SK-N-SH treated with all-trans-retinoic acid at 6 μM for 48 hours (cell line): Measurements from ENCODE around the gene ANAPC2.
A peak's percentile ranks its signal among the peaks of the same experiment; 100 is the strongest.

Experiments used
- ATAC-seq: fragments of 200-7000 bp; cut with Tn5 transposase; 3 replicates; pipeline ENCODE4 v1.9.1; 2020; ENCODE audit warnings: mild to moderate bottlenecking, moderate library complexity
- ARNTL ChIP-seq: fragments of 450-650 bp; formaldehyde crosslinking; IDR thresholded peaks from 2 replicates; pipeline ENCODE4 v1.5.0; 2020; ENCODE audit warnings: low read depth, mild to moderate bottlenecking, moderate library complexity, borderline replicate concordance
- BACH2 ChIP-seq: fragments of 250-450 bp; sonication (Bioruptor Pico); IDR thresholded peaks from 2 replicates; pipeline ENCODE4 v1.9.0; 2021; ENCODE audit warnings: mild to moderate bottlenecking, borderline replicate concordance
- CSRNP3 ChIP-seq: fragments of 250-450 bp; sonication (Bioruptor Pico); IDR thresholded peaks from 2 replicates; pipeline ENCODE4 v1.5.1; 2021; ENCODE audit warnings: mild to moderate bottlenecking, moderate library complexity
- ESRRG ChIP-seq: fragments of 250-450 bp; sonication (Bioruptor Pico); IDR thresholded peaks from 2 replicates; pipeline ENCODE4 v1.6.1; 2021; ENCODE audit warnings: mild to moderate bottlenecking
- GLIS3 ChIP-seq: fragments of 250-450 bp; sonication (Bioruptor Pico); IDR thresholded peaks from 2 replicates; pipeline ENCODE4 v1.5.0; 2020; ENCODE audit warnings: mild to moderate bottlenecking, moderate library complexity
- ISL1 ChIP-seq: fragments of 250-450 bp; sonication (Bioruptor Pico); IDR thresholded peaks from 2 replicates; pipeline ENCODE4 v2.1.2; 2022; ENCODE audit warnings: mild to moderate bottlenecking, moderate library complexity
- OSR1 ChIP-seq: fragments of 250-450 bp; sonication (Bioruptor Pico); IDR thresholded peaks from 2 replicates; pipeline ENCODE4 v1.8.0; 2022; ENCODE audit warnings: moderate library complexity, mild to moderate bottlenecking, inconsistent platforms
- PATZ1 ChIP-seq: fragments of 250-450 bp; sonication (Bioruptor Pico); IDR thresholded peaks from 2 replicates; pipeline ENCODE4 v1.8.0; 2020; ENCODE audit warnings: mild to moderate bottlenecking, moderate library complexity, borderline replicate concordance
- POU6F1 ChIP-seq: fragments of 250-450 bp; sonication (Bioruptor Pico); IDR thresholded peaks from 2 replicates; pipeline ENCODE4 v1.8.0; 2021; ENCODE audit warnings: low read depth, mild to moderate bottlenecking, moderate library complexity, borderline replicate concordance
- PPARA ChIP-seq: fragments of 250-450 bp; sonication (Bioruptor Pico); IDR thresholded peaks from 2 replicates; pipeline ENCODE4 v1.5.0; 2020; ENCODE audit warnings: mild to moderate bottlenecking, borderline replicate concordance
- RARB ChIP-seq: fragments of 250-450 bp; sonication (Bioruptor Pico); IDR thresholded peaks from 2 replicates; pipeline ENCODE4 v1.8.0; 2021; ENCODE audit warnings: mild to moderate bottlenecking, moderate library complexity
- SNAI2 ChIP-seq: fragments of 250-450 bp; sonication (Bioruptor Pico); IDR thresholded peaks from 2 replicates; pipeline ENCODE4 v1.5.0; 2020; ENCODE audit warnings: mild to moderate bottlenecking, moderate library complexity
- TSHZ2 ChIP-seq: fragments of 250-450 bp; sonication (Bioruptor Pico); IDR thresholded peaks from 2 replicates; pipeline ENCODE4 v1.5.0; 2020; ENCODE audit warnings: mild to moderate bottlenecking, moderate library complexity
- ZC3H10 ChIP-seq: fragments of 250-450 bp; sonication (Bioruptor Pico); IDR thresholded peaks from 2 replicates; pipeline ENCODE4 v1.5.1; 2021; ENCODE audit warnings: mild to moderate bottlenecking, moderate library complexity
- ZFP3 ChIP-seq: fragments of 250-450 bp; sonication (Bioruptor Pico); IDR thresholded peaks from 2 replicates; pipeline ENCODE4 v1.5.0; 2020; ENCODE audit warnings: mild to moderate bottlenecking, moderate library complexity
- ZFP30 ChIP-seq: fragments of 450-650 bp; formaldehyde crosslinking; IDR thresholded peaks from 2 replicates; pipeline ENCODE4 v1.5.0; 2022; ENCODE audit warnings: mild to moderate bottlenecking, moderate library complexity
- ZNF565 ChIP-seq: fragments of 450-650 bp; formaldehyde crosslinking; conservative IDR thresholded peaks from 2 replicates; pipeline ENCODE4 v1.5.0; 2020; ENCODE audit warnings: low read depth, mild to moderate bottlenecking, moderate library complexity
- ZNF70 ChIP-seq: fragments of 450-650 bp; formaldehyde crosslinking; IDR thresholded peaks from 2 replicates; pipeline ENCODE4 v1.5.0; 2020; ENCODE audit warnings: mild to moderate bottlenecking, moderate library complexity
- ZNF8 ChIP-seq: fragments of 450-650 bp; formaldehyde crosslinking; IDR thresholded peaks from 2 replicates; pipeline ENCODE4 v1.5.0; 2020; ENCODE audit warnings: mild to moderate bottlenecking, moderate library complexity
- TF ChIP-seq, protein P1 (sequence below): fragments of 250-450 bp; sonication (Bioruptor Pico); IDR thresholded peaks from 2 replicates; pipeline ENCODE4 v1.5.1; 2020; ENCODE audit warnings: low read depth, mild to moderate bottlenecking, moderate library complexity

Gene ANAPC2

GRCh38 chr9:137170486-137171148 is 17.7 kb downstream of the ANAPC2 start:
- no peak for TF ChIP-seq ZNF8 (CRISPR knock-in tag)
- TF ChIP-seq ZNF70 (CRISPR knock-in tag) = no peak
- no peak for TF ChIP-seq RARB
- TF ChIP-seq PATZ1 (CRISPR knock-in tag) = no peak
- TF ChIP-seq CSRNP3 (CRISPR knock-in tag) = no peak
- TF ChIP-seq OSR1 (CRISPR knock-in tag) = no peak
- TF ChIP-seq BACH2 = no peak
- TF ChIP-seq, protein P1, sequence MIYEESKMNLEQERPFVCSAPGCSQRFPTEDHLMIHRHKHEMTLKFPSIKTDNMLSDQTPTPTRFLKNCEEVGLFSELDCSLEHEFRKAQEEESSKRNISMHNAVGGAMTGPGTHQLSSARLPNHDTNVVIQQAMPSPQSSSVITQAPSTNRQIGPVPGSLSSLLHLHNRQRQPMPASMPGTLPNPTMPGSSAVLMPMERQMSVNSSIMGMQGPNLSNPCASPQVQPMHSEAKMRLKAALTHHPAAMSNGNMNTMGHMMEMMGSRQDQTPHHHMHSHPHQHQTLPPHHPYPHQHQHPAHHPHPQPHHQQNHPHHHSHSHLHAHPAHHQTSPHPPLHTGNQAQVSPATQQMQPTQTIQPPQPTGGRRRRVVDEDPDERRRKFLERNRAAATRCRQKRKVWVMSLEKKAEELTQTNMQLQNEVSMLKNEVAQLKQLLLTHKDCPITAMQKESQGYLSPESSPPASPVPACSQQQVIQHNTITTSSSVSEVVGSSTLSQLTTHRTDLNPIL (CRISPR knock-in tag) = no peak
- ATAC-seq = no peak

DNA sequence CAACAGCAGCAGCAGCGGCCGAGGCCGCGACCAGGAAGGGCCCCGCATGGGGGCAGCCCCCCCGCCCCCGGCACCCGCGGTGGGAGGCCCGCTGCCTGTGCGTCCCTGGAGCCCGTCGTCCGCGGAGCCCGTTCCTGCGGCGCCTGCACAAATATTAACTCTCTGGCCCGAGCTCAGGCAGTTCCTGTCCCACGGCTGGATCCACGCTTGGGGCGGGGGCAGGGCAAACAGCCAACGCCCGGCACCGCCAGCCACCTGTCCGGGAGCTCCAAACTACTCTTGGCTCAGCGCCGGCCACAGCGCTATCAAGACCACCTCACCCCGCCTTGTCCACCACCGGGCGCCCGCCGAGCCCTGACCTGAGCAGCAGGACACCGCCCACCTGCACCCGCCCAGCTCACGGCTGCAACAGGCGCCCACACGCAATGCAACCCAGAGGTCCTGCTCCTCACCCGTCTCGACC is 18.4 kb downstream of the ANAPC2 start, which contains the start of gene LRRC26:
TSS of gene LRRC26 (minus strand) at position 156 of the 463 bp plus-strand sequence. CDS start at position 48, 108 bp downstream.
- no peak for ATAC-seq
- TF ChIP-seq ISL1 (CRISPR knock-in tag) (no peak), ESRRG (CRISPR knock-in tag) (no peak)

- TF ChIP-seq BACH2 = no peak
- no peak for TF ChIP-seq OSR1 (CRISPR knock-in tag)
- no peak for TF ChIP-seq ZNF565
- no peak for TF ChIP-seq ZC3H10 (CRISPR knock-in tag)
- TF ChIP-seq ZNF8 (CRISPR knock-in tag) = no peak
- TF ChIP-seq POU6F1 (CRISPR knock-in tag) = no peak
- no peak for TF ChIP-seq RARB
- TF ChIP-seq, protein P1 (CRISPR knock-in tag) = no peak
- TF ChIP-seq TSHZ2 (CRISPR knock-in tag) = no peak
- TF ChIP-seq GLIS3 (CRISPR knock-in tag) = no peak
- TF ChIP-seq PATZ1 (CRISPR knock-in tag) = no peak
- no peak for TF ChIP-seq ARNTL (CRISPR knock-in tag)
- no peak for TF ChIP-seq SNAI2
- no peak for TF ChIP-seq ZFP30 (CRISPR knock-in tag)
- no peak for TF ChIP-seq ZFP3 (CRISPR knock-in tag)
- TF ChIP-seq CSRNP3 (CRISPR knock-in tag) = no peak
- TF ChIP-seq PPARA (CRISPR knock-in tag) = no peak
- TF ChIP-seq ISL1 (CRISPR knock-in tag) = no peak
- TF ChIP-seq, all 23 proteins: peak for 0
- peak; percentile 11; the same call in 2 of the 3 replicates for ATAC-seq
Observed at GRCh38 chr9:137168904-137169856, 19.2 kb downstream of the ANAPC2 start.
